Measurements from ENCODE around the gene PHYKPL.

Gene PHYKPL

GRCh38 chr5:178222292-178222691, 10.3 kb downstream of the PHYKPL start:
- DNase-seq: no peak

DNA sequence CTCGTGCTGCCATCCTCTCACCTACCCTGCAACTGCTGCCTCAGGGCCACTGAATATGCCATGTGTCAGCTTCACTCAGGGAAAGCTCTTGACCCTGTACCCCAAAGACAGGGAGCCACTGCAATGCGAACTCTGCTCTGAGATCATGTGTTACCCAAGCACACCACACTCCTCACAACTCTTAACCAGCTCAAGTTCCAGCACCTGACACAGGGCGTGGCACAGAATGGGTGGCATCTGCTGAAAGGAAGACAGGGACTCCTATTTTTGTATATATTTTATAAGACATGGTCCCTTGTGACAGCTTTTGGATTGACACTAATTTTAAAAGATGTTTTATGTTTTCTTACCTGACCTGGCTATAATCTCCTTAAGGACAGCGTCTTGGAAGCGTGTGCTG, 10.7 kb downstream of the PHYKPL start:
- DNase-seq: no peak

DNA sequence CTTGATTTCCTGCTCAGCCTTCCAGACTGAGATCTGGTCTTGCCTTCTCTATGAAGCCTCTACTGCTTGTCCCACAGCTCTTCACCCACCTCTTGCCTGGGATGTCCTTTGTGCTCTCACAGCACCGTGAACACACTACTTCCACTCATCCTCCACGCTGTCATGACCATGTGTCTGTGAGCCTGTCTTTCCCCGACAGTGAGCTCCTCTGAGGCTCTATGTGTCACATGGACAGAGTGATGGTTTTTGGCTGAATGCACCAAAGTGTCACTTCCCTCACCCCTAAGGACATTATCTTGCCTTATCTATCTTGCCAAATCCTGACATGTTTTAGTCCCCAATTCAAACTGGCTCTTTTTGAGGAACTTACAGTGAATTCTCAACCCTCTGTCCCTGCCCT, 11.3 kb downstream of the PHYKPL start:
- no peak for DNase-seq

- no peak for DNase-seq
Observed at GRCh38 chr5:178218827-178219226, 13.8 kb downstream of the PHYKPL start.

DNA sequence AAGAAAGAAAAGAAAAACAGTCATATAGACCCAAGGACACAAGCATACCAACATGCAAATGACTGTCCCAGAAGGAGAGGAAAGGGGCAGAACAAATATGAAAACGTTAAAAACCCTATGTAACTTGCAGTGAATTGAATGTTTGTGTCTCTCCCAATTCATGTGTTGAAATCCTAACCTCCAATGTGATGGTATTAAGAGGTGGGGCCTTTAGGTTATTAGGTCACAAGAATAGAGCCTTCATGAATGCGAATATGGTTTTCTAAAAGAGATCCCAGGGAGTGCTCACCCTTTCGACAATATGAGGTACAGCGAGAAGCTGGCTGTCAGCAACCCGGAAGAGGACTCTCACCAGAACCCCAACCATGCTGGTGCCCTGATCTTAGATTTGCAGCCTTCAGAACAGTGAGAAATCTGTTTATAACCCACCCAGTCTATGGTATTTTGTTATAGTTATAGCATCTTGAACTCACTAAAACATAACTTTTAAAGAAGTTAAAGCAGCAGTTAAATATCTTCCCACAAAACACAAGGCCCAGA, 14.3 kb downstream of the PHYKPL start:
- DNase-seq: no peak

DNA sequence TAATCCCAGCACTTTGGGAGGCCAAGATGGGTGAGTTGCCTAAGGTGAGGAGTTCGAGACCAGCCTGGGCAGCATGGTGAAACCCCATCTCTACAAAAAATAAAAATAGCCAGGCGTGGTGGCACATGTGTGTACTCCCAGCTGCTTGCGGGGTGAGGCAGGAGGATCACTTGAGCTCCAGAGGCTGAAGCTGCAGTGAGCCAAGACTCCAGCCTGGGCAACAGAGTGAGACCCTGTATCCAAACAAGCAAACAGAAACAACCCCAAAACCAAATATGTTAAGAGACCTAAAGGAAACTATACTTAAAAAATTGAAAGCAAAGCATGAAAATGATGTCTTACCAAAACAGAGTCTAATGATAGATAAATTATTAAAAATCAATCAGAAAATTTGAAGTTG, 15.8 kb downstream of the PHYKPL start:
- no peak for DNase-seq

DNA sequence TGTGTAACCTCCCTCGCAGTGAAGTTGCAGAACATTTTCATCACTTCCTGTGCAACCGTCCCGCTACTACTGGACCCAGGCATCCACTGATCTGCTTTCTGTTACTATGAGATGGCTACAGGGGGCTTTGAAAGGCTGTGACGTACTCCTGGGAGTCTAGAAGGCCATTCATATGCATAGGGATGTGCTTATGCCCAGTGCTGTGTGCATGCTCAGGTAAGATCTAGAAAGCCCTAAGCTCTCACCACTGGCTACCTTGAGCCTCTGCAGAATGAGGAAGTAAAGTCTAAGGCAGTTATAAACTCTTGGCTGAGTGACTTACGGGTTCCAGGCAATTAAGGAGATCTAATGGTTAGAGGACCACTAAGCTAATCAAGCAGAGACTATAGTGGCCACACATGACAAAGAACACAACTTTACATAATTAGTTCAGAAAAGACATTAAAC, 16.5 kb downstream of the PHYKPL start:
- DNase-seq: no peak

DNA sequence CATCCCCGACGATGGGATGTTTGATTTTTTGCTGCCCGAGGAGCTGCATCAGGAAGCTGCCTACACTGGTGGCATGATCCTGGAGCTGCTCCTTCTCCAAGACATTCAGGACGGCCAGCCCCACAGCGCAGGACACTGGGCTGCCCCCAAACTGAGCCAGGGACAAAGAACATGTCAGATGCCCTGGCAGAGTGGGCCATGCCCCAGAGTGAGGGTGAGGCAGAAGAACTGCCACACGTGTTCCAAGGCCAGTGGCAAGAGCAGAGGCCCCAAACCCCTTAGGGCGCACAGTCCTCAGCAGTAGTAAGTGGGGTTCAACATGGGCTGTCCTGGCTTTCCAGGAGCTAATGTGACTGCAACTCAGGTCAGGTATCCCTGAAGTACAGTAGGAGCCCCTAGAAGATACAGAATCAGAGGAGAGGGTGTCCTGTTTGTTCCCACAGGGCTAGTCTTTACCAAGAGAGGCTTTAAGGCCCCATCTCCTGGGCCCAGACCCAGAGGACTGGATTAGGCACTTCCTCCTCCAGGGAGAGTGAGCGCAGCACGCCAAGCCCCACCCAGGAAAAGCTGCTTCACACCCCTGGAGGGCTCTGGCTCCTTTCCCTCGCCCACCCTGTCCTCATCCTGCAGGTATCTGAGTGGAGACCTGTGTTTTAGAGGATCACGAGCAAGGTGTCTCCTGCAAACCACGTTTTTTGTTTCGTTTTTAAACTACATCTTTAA, 17.2 kb downstream of the PHYKPL start:
- DNase-seq: no peak

DNA sequence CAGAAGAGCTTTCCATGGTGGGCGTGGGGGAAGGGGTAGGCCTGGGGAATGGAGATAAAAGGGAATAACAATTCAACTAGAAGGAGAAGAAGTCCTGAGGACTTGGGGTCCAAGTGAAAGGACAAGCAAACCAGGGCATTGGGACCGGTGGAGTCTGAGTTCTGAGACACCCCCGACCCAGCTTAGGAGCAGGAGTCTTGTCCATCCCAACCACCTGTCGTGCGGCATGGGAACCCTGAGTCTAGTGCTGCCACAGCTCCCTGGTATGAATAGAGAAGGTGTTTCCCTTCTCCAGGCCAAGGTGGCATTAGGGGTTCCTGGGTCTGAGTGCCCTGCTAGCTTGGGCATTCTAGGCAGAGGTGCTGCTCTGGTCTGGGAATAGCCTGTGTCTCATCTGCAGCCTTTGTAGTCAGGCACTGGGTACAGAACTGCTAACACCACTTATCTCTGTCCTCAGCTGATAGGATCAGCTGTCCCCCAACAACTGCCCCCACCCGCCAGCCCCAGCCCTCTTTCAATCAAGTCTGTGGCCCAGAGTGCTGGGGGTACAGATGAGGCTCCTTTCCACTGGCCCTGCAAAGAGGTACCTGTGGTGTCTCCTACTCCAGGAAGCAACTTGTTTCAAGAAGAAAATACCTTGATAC, 18.3 kb downstream of the PHYKPL start:
- DNase-seq: no peak

GRCh38 chr5:178213748-178214151, 18.9 kb downstream of the PHYKPL start:
- DNase-seq: no peak

- no peak for DNase-seq
Observed at GRCh38 chr5:178213003-178213461, 19.6 kb downstream of the PHYKPL start.

- no peak for DNase-seq
Observed at GRCh38 chr5:178212241-178213002, 20.2 kb downstream of the PHYKPL start.

DNA sequence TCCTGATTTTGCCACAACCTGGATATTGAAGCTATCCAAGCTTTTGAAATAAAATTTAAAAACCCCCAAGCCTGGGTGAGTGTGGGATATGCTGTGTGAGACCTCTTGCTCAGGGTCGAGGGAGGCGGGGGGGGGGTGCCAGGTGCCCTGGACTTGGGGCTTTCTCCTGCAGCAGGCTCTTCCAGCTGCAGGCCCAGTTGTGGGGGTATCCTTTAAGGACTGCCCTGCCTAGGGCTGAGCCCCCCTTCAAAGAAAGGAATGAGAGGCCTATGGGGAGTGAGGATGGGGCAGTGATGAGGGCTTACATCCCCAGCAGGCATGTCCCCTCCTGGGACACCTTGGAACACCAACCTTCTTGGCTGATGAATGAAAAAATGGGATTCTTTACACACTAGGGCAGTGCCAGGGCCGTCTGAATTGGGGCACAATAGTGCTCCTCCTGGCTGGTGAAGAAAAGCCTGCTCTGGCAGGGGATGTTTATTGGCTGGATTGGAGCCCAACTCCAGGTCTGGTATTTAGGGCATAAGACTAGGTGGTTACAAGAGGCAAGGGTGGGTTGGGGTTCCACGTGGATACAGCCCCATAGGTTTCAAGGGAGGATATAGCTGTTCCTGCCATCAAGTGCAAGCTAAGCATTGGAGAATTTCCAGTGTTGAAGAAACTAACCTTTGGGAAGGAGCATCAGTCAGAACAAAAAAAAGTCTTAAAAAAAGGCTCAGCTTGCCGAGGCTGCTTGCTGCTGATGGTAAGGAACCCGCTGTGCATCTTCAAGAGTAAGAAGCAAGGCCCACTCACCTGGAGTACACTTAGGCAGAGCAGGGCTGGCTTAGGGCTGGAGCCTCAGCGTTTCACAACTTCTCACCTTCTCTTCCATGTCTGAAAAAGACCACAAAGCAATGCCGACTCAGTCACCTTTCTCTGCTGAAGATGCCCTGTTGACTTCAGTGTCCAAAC, 21.2 kb downstream of the PHYKPL start:
- DNase-seq: no peak

GRCh38 chr5:178210686-178211085, 21.9 kb downstream of the PHYKPL start:
- DNase-seq: no peak

DNA sequence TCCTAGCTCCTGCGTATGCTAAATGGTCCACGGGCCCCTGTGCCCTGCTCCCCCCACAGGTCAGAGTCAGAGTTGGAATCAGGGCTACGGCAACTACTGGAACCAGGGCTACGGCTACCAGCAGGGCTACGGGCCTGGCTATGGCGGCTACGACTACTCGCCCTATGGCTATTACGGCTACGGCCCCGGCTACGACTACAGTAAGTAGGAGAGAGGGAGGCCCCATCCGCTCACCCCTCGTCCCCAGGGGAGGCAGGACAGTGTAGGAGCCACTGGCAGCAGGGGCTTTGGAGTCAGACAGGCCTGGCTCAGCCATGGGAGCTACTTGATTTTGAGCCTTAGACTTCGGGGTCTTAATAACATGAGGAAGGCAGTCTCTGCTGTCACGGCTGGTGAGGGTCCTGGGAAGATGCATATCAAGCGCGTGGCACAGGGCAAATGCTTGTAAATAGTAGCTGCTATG, 22.5 kb downstream of the PHYKPL start:
- DNase-seq: no peak

DNA sequence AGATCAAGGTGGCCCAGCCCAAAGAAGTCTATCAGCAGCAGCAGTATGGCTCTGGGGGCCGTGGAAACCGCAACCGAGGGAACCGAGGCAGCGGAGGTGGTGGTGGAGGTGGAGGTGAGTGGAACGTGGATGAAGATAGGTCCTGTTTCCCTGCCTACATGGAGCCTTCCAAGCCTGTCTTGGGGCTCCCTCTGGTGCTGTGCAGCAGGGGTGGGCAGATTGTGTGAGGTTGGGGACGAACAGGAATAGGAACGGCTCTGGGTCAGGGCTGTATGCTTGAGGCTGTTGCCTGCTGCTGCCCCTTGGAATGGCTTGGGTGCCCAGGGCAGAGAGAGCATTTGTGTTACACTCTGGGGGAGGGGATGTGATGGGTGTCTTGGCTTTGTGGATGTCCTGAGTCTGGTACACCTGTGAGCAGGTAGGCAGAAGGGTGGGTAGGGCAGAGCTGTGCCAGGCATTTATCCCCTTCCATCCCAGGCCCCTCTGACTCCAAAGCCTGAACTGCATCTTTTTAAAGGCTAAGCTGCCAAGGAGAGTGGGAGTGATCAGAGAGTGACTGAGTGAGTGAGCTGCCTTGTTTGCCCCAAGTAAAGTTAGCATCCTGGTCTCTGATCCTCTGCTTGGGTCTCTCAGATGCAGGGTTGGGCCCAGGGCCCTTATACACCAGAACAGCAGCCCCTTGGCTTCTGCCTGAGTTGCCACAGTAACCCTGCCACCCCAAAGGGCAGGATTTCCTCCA, 23.1 kb downstream of the PHYKPL start:
- no peak for DNase-seq

DNA sequence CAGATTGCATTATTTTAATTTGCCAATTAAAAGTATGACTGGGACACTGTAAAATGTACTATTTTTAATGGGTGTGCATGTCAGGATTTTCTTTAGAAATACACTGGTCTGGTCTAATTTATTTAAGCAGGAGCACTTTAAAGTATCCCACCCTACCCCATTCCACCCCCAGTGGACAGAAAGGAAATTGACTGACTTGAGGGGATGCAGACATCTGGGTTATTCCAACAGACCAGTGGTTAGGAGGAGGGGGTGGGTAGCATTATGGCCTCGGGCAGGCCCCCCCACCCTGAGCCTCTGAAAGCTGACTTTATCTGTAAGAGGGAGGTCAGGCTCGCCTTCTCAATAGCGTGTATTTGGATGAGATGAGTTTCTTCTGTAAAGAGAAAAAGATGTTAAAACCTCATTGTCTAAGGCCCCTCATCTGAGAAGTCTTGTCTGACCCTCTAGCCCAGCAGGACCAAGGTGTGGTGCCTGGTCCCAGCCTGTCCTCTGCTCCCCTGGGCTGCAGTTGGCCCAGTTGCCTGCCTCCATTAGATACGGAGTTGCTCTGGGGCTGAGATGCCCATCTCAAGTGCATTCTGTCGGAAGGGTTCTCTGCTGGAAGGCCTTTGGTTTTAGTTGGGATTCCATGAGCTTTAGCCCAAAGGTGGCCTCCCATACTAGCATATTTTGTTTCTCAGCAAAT, 23.9 kb downstream of the PHYKPL start:
- DNase-seq: no peak

GRCh38 chr5:178207917-178208280, 24.7 kb downstream of the PHYKPL start:
- no peak for DNase-seq

- DNase-seq: no peak
Observed at GRCh38 chr5:178207183-178207916, 25.3 kb downstream of the PHYKPL start.
